ENCODE results near the gene RNF38. TPM values are rescaled to one million over a fixed set of nuclear protein-coding genes. Genes with fewer than 3 reads are reported as not detected.

Gene RNF38
- total and polyA plus RNA-seq, 12 donors, result 5.4 to 43.7 (median 24.5) TPM

GRCh38 chr9:36438536-36439236, 38.6 kb upstream of the RNF38 start:
- WGBS, 4 donors, result 87 to 94% (median 90%) methylated on average over 3 of the region's 3 CpGs
- Histone ChIP-seq H3K27me3 (no peaks in the 10 kb centered on the region), H3K36me3 (replicated peaks in 1 of 2) (no peaks in the 10 kb centered on the region), H3K27ac (no peak overlapping the region), H3K9me3 (replicated peaks in 1 of 3) (no peaks in the 10 kb centered on the region), H3K4me1 (replicated peaks in 1 of 2) (peaks cover 0 to 19% of the 10 kb centered on the region in 2 donors), H3K4me3 (no peak overlapping the region)
- DNase-seq, result no peak
- intact Hi-C loops (cut with DNase I), result no loop called here
- TF ChIP-seq, protein P1, sequence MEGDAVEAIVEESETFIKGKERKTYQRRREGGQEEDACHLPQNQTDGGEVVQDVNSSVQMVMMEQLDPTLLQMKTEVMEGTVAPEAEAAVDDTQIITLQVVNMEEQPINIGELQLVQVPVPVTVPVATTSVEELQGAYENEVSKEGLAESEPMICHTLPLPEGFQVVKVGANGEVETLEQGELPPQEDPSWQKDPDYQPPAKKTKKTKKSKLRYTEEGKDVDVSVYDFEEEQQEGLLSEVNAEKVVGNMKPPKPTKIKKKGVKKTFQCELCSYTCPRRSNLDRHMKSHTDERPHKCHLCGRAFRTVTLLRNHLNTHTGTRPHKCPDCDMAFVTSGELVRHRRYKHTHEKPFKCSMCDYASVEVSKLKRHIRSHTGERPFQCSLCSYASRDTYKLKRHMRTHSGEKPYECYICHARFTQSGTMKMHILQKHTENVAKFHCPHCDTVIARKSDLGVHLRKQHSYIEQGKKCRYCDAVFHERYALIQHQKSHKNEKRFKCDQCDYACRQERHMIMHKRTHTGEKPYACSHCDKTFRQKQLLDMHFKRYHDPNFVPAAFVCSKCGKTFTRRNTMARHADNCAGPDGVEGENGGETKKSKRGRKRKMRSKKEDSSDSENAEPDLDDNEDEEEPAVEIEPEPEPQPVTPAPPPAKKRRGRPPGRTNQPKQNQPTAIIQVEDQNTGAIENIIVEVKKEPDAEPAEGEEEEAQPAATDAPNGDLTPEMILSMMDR (IDR thresholded peaks at IDR 0.05), result no peak
- no peak for TF ChIP-seq POLR2A (IDR thresholded peaks at IDR 0.05)

DNA sequence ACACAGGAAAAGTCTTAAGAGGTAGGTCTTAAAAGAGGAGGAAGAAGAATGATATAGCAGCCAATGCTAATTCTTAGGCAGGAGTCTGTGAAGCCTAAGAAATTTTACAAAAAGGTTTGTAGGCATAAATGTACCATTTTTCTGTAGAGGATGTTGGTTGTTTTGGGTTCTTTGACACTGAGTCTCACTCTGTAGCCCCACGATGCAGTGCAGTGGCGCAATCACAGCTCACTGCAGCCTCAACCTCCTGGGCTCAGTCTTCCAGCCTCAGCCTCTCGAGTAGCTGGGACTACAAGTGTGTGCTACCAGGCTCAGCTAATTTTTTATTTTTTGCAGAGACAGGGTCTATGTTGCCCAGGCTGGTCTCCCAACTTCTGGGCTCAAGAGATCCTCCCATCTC, 37.7 kb upstream of the RNF38 start:
- Histone ChIP-seq H3K9me3 (replicated peaks in 1 of 3) (no peaks in the 10 kb centered on the region), H3K36me3 (replicated peaks in 1 of 2) (no peaks in the 10 kb centered on the region), H3K27me3 (no peaks in the 10 kb centered on the region), H3K4me1 (replicated peaks in 1 of 2) (peaks cover 0 to 19% of the 10 kb centered on the region in 2 donors), H3K27ac (no peak overlapping the region), H3K4me3 (no peak overlapping the region)
- intact Hi-C loops (cut with DNase I), result no loop called here
- no peak for DNase-seq
- TF ChIP-seq, protein P1 (IDR thresholded peaks at IDR 0.05), result no peak
- TF ChIP-seq POLR2A (IDR thresholded peaks at IDR 0.05), result no peak
- WGBS, 4 donors, result 87 to 94% (median 89%) methylated on average over 3 of the region's 3 CpGs

DNA sequence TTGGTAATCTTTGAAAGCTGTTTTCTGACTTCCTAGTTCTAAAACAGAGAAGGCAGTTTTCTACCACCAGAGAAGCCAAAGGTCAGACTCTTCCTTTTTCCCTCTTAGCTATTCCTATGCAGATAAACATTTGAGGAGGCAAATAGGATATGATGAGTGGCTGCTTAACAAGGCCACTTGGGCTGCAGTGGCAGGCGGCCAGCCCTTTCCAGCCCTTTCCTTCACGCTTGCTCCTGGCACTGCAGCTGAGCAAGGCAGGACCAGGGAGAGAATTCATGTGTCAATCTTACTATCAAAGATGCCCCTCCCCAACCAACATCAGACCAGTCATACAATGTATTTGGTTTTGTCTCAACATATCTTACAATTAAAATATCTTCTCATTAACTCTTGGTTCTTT, 36.8 kb upstream of the RNF38 start:
- 26 to 41% (median 36%) methylated on average over 2 of the region's 2 CpGs for WGBS, 4 donors
- peak; percentile 74 to 88 (median 83) for DNase-seq
- Histone ChIP-seq H3K27me3 (no peaks in the 10 kb centered on the region), H3K4me3 (no peak overlapping the region), H3K27ac (no peak overlapping the region), H3K4me1 (replicated peaks in 1 of 2) (peaks cover 0 to 16% of the 10 kb centered on the region in 2 donors), H3K36me3 (replicated peaks in 1 of 2) (no peaks in the 10 kb centered on the region), H3K9me3 (replicated peaks in 1 of 3) (no peaks in the 10 kb centered on the region)
- intact Hi-C loops (cut with DNase I), result no loop called here
- TF ChIP-seq POLR2A (IDR thresholded peaks at IDR 0.05), result no peak
- TF ChIP-seq, protein P1 (IDR thresholded peaks at IDR 0.05), result no peak

DNA sequence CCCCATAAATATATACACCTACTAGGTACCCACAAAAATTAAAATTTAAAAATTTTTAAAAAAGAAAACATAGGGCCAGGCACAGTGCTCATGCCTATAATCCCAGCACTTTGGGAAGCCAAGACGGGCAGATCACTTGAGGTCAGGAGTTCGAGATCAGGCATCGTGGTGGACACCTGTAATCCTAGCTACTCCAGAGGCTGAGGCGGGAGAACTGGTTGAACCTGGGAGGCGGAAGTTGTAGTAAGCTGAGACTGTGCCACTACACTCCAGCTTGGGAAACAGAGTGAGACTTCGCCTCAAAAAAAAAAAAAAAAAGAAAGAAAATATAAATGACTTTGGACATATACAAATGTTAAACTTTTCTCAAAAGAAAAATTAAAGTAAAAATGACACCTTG, 33.3 kb upstream of the RNF38 start:
- Histone ChIP-seq H3K36me3 (replicated peaks in 1 of 2) (no peaks in the 10 kb centered on the region), H3K4me1 (replicated peaks in 1 of 2) (peaks cover 0 to 7% of the 10 kb centered on the region in 2 donors), H3K27me3 (no peaks in the 10 kb centered on the region), H3K4me3 (no peak overlapping the region), H3K27ac (no peak overlapping the region), H3K9me3 (replicated peaks in 1 of 3) (no peaks in the 10 kb centered on the region)
- TF ChIP-seq, protein P1 (IDR thresholded peaks at IDR 0.05), result no peak
- no peak for TF ChIP-seq POLR2A (IDR thresholded peaks at IDR 0.05)
- WGBS, 4 donors, result 92 to 95% (median 95%) methylated on average over 6 of the region's 6 CpGs
- DNase-seq, result no peak
- intact Hi-C loops (cut with DNase I), result no loop called here
